Stimulated activated CD8-positive, alpha-beta memory T cell treated with anti-CD3 and anti-CD28 coated beads, Interleukin-4, amount 100 ng/mL, for 48 hours (primary cell): ENCODE results near the gene VPS4B.

ENCODE experiments used
- DNase-seq: peaks from one replicate; pipeline ENCODE4 v3.0.0-alpha.2; 2020

VPS4B gene

DNA sequence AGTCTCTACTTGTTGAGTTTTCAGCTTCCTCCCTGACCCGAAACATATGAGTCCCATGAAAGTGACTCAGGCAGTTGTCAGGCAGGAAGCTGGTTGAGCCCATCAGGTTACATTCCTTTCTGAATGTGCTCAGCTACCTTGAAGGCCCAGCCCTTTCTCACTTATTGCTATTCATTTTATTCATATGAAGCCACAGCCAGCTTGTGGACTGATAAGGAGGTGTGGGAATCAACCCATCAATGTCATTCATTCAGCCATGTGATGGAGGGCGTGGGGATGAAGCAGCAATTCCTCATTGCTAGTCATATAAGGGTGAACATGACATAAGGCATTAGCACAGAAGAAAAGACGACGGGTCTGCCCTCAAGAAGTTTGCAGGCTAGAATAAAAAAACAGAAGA, 5.3 kb upstream of the VPS4B start:
- DNase-seq: no peak

DNA sequence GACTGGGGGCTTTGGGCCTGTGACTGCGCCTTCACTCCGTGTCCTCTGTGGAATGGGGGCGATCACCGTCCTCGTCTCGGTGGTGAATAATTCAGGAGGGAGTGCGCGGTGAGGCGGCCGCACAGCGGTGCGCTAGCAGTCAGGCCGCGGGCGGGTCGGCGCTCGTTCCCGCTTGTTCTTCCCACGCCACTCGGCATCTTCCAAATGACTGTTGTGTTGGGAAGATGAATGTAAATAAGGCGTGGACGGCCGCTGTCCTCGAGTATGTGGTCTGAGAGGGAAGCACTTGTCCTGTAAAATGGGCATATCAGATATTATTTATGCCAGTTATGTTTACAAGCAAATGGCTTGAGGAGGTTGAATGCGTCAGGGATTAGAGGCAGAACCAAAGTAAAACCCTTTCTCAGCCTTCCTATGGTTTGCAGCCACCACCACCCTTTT, 608 bp upstream of the VPS4B start:
- no peak for DNase-seq

DNA sequence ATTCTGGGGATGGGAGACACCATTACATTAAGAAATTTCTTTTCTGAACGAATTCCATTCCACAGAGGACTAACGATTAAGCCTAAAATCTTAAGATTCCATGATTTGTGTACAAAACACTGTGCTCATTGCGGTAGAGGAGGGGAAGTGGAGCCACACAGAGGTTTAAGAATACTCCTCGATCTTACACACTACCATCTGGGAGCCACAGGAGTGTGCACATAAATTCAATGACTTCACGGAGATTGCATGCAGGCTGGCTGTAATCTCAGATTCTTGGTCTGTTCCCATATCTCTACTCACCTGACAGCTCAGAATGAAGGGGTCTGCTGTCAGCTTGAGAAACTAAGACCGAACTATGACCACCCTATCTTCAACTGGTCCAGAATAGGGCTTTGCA, 762 bp downstream of the VPS4B start:
- DNase-seq: no peak

DNA sequence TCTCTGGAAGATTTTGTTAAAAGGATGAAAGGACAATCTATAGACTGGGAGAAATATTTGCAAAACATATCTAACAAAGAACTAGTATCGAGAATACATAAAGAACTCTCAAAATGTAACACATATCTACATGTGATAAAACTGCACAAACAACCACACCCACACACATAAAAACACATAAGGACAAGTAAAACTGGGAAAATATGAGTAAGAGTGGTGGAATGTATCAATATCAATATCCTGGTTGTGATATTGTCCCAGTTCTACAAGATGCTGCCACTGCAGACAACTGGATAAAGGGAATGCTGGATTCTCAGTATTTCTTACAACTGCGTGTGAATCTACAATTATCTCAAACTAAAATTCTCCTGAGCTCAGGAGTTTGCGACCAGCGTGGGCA, 9.3 kb downstream of the VPS4B start:
- DNase-seq: no peak

DNA sequence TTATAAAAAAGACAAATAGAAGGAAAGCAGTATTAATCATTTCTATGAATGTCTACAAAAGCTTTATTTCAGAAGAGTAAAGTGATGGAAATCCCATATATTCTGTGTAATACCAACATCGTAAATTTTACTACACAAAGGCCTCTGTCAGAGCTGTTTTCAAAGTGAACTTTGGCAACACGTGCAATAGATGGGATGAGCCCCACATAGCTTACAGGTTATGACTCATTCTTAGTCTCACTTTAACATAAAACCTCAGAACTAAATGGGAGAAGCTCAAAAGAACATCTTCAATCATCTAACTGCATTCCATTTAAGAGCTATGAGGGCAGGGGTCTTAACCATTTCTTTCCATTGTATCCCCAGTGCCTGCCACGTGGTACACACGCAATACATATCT, 11.5 kb downstream of the VPS4B start:
- DNase-seq: no peak

DNA sequence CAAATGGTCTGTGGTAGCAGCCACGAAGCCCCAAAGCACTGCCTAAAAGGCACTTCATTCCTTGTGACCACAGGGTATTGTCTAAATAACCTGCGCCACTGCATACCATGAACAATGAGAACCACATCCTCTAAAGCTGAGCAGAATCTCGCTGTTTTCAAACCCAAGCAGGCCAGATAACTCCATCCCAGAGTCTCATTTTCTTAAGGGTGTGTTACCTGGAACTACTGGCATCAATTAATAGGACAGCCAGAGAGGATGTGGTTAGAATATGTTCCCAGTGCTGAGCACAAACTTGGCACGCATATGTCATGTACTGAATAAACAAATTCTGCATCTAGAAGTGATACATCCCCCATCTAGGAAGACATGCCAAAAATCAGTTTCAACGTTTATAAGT, 13.0 kb downstream of the VPS4B start:
- DNase-seq: no peak

DNA sequence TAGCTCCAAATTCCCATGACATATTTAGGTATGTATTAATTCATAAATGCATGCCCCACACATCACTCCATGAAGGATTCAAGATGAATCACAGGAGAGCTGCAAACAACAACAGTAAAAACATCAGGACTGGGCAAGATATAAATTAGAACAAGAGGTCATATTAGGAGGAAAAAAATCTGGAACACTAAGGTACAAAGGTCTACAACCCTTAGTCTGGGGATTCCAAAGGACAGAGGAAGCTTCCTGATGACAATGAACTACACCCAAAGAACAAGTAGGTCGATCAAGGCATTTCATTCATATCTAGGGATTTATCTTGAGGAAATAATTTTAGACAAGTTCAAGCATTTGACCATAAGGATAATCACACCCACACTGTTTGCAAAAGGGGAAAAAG, 14.5 kb downstream of the VPS4B start:
- DNase-seq: no peak

DNA sequence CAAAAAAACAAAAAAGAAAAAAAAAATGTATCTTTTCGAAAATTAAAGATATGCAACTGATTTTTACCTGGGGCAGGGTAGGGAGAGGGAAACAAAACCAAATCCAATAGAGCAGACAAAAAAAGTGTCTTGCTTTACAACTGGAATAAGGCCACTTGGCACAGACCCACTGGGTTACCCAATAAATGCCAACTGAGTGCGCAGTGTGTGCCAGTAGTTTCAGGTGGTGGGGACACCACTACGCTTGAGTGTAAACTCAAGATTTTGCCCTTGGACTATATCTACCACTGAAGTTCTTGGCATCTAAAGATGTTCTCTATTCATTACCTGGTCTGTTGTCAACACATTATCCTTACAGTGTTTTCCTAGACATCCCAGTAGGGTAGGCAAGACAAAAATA, 16.3 kb downstream of the VPS4B start:
- no peak for DNase-seq

DNA sequence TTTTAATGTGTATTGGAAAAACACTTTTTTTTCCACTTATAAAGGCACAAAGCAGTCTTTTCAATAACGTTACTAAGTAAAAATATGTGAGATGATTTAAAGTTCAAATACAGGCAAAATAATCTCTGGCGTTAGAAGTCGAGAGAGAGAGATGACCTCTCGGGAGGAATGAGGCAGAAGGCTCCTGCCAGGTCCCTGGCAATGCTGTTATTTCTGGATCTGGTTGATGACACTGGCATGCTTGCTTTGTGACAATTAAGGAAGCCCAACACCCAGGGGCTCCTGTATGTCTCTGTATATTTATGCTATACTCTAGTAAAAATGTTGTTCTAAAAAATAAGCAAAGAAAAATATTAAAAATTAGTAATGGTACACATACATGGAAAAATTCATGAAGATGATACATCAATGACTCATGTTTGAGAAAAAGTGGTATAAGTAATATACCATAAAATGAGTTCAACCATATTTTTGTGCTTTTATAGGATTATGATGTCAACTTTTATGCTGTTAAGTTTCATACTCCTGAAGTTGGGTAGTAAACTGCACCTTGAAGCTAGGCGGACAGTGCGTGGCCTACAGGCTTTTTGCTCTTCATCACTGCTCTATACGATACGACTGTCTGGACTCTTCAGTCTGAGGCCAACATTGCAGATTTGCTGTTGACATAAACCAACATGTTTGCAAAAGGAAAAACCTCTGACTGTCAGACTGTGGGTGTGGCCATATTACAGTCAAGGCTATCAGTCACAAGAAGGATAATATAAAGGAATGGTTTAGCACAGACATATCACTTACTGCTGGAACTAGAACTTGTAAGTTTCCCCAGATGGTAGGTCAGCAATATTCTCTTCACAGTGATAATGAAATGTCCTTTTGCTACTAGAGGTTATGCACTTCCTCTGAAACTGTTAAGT, 19.8 kb downstream of the VPS4B start:
- no peak for DNase-seq

DNA sequence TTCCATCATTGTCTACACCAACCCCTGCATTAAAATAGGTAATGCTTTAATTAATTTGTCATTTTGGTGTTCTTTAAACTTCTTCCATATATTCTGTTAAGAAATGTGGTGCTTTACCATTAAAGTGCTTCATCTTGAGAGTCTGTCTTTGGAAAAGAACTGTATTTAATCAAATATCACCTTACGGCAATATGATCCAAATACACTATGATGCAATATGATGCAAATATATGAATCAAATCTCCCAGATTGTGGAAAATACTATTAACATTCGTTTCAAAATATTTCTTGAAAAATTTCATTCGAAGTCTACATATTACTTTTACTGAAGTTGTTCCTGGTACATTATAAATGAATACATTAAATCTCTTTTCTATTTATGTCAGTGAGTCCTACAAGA, 23.0 kb downstream of the VPS4B start:
- no peak for DNase-seq

DNA sequence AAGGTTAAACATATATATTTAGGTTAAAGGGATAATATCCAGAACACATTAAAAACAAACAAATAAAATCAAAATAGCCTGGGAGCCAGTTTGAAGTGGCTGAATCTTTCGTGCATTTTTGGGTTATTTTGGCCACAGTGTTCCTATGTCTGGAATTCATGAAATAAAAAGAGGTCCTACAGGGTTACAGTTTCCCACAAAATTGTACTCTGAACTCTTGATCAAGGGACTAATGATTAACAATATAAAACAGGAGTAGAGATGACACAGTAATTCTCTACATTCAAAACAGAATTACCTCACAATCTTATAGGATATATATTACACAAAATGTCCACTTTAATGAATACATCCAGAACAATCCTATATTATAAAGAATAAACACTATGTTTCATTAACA, 24.9 kb downstream of the VPS4B start:
- no peak for DNase-seq

DNA sequence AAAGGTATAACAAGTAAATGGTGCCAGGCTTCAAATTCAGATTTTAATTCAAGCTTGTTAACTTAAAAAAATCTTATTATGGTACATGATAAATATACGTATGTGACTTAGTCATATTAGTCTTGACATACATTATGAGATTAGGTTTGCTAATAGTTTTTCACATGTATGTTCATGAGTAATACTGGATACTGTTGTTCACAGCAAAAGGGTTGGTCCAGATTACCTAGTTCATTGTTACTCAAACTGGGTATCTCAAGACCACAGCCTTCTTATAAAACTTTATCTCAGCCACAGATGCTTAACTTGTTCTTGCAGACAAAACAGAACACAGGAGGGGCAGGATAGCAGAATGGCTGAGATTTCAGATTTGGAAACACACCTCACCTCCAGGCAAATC, 26.8 kb downstream of the VPS4B start:
- DNase-seq: no peak

DNA sequence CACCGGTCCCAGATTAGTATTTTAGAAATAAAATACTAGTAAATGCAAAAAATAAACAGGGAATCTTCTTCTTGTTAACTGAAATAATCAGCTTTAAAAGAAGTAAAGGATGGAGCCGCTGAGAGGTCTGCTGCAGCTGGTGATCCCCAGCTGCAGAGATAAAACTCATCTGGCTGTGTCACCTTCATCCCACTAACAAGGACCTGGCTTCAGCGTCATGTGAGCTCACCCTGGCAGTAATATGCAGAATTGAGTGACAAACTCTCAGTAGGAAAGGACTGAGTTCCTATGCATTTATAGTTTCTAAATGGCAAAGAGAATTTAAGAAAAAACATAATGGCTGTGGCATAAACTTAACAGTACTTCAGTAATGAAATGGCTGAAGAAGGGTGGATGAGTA, 27.3 kb downstream of the VPS4B start:
- DNase-seq: no peak

DNA sequence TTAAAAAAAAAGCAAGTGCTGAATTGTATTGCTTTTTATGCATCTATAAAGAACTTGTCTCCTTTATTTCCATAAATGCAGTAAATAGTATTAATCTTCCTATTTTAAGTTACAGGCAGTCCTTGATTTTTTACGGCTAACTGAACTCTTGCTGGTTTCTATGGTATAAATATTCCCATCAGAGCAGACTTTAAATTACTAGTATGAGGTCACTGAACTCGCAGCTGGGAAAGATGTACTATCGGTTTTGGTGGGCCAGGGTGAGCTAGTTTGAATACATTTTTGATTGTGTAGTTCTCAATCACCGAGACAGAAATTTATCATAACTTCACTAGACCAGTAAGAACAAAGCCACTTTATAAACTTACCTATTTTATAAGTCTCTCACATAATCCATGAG, 34.4 kb downstream of the VPS4B start:
- no peak for DNase-seq

DNA sequence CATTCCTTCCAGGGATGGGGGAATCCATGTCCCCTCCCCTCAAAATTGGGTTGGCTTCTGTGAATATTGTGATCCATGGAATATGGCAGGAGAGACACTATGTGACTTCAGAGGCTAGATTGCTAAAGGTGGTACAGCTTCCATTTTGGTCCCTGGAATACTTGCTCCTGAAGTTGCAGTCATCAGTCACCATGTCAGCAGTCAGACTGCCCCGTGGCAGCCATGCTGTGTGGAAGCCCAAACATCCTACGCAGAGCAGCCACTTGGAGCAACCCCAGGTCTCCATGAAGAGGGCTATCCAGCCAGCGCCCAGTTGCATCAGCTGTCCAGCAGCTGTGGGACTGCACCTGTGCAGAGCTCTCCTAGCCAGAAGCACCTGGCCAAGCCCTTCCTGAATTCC, 39.4 kb downstream of the VPS4B start:
- no peak for DNase-seq

DNA sequence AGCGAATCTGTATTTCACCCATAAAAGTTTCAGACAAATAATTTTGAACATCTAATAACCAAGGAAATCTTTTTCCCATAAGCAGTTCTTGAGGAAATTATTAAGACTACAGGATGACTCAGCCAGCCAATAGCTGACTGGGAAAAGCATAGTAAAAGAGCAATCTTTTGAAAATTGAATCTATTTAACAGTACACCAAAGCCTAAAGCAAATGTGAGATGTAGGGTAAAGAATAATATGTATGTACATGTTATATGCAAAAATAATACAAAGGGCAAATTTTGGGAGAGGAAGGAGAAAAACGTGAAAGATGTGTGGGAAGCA, 42.7 kb downstream of the VPS4B start:
- DNase-seq: no peak

DNA sequence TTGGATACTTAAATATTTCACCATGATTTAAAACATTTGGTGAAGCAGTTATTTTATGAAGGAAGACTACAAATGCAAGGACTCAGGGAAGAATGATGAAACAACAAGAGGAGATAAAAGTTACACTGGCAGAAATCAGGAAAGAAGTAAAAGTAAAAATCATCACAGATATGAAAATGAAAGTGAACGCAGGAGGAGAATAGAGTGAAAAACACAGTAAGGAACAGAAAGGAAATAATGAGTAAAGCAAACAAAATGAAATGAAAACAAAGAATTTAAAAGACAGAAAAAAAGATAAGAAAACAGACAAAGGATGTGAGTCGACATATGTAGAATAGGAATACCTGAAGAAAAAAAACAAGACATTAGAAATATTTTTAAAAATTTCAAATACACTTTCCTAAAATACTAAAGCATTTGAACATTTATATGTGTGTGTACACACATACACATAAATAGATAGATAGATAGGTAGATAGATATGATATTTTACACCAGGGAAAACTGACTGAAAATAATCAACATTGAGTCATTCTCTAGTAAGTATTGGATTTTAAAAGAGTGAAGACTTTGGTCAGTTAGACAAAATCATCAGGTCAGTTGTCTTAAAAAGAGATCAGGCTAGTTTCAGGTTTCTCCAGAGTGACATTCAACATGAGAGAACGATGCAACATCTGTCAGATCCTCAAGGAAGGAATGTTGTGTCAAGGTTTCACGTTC, 43.2 kb downstream of the VPS4B start:
- no peak for DNase-seq

DNA sequence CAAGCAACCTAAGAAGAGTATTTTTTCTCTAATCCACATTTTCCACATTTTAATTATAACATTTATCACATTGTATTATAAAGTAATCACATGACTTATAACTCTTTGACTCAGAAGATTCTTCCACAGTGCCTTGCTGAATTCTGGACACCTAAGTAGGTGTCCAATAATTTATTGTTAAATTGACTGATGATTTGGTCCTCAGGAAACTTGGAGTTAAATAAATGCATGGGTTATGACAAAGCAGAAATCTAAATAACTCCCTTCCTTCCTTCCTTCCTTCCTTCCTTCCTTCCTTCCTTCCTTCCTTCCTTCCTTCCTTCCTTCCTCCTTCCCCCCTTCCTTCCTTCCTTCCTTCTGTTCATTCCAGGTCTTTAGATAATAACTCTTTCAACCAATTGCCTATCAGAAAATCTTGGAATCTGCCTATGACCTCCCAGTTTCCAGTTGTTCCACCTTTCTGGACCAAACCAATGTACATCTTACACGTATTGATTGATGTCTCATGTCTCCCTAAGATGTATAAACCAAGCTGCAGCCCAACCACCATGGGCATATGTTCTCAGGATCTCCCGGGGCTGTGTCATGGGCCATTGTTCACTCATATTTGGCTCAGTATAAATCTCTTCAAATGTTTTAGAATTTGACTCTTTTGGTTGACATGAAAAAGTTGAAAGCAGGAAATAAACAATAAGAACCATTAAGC, 44.8 kb downstream of the VPS4B start:
- DNase-seq: no peak

DNA sequence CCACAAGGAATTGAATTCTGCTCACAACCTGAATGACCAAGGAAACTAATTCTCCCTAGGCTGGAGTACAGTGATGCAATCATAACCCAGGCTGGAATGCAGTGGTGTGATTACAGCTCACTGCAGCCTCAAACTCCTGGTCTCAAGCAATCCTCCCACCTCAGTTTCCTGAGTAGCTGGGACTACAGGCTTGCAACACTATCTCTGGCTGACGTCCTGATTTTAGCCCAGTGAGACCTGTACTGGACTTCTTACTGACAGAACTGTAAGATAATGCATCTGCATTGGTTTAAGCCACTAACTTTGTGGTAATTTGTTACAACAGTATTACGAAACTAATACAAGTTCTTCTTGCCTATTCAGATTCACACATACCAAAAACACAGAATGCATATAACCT, 45.7 kb downstream of the VPS4B start:
- DNase-seq: no peak

DNA sequence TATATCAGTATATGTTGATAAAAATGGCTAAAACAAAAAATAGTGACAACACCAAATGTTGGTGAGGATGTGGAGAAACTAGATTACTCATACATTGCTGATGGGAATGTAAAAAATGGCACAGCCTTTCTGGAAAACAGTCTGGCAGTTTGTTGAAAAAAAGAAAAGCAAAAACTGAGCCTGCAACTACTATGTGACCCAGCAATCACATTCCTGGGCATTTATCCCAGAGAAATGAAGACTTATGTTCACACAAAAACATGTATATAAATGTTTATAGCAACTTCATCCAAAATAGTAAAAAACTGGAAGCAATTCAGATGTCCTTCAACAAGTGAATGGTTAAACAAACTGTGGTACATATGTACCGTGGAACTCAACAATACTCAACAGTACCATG, 47.7 kb downstream of the VPS4B start:
- DNase-seq: no peak

DNA sequence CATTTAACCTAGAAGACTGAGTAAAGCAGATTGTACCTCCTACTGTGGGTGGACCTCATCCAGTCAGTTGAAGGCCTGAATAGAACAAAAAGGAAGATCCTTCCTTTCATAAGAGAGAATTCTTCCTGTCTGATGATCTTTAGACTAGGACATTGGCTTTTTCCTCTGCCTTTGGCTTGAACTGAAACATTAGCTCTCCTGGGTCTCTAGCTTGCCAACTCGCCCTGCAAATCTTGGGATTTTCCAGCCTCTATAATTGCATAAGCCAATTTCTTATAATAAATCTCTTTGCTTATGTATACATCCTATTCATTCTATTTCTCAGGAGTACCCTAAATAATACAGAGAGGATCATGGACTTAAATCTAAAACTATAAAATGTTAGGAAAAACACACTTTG, 49.1 kb downstream of the VPS4B start:
- no peak for DNase-seq

DNA sequence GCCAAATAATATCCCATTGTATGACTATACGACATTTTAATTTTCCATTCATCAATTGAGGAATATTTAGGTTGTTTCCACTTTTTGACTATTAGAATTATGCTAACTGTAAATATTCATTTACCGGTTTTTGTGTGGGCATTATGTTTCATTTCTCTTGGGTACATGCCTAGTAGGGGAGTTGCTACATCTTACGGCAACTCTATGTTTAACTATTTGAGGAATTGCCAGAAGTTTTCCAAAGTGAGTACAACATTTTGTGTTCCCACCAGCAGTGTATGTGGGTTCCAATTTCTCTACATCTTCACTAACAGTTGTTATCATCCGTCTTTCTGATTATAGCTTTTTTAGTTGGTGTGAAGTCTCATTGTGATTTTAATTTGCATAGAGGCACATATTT, 53.7 kb downstream of the VPS4B start:
- no peak for DNase-seq

DNA sequence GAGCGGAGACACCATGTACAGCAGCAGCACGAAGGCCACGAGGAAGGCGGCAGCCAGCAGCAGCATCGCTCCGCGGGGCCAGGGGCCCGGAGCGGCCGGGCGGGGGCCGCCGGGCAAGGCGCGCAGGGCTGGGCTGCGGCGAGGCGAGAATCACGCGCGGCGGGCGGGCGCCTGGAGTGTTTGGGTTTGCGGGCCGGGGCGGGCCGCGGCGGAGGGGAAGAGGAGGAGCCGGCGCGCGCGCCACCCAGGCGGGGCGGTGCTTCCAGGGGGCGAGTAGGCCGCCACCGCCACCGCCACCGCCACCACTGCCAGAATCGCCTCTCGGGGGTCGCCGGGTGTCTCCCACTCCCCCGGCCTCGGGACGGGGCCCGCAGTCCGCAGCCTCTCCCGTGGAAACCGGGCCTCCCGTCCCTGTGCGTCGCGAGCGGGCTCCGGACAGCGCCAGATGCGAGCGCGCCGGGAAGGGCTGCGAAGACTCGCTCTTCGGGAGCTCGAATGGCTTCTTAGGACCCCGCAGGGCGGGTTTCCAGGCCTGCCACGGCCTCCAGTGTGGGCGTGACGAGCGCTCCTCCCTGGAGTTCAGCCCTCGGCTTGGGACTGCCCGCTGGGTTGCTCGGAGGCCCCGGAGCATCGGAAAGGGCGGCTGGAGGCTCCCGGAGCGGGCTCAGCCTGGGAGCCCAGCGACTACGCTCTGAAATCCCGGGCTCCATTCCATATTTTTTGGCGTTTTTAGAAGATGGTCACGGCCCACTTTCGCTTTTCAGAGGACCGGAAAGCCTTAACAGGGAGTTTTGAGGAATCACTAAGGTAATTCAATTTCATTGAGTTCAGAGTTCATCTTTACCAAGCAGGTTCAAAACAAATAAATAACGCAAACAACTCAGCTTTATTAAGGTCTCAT, 55.0 kb downstream of the VPS4B start, which contains the start of gene KDSR:
Gene KDSR (minus strand): TSS at position 154 of the 901 bp plus-strand sequence. CDS start 88 bp downstream, at position 66.
- DNase-seq: peak; percentile 89
